Measurements from ENCODE around the gene CYP2A7.
"Not testable (repeated sequence)": the region's sequence is repeated elsewhere in the genome, so short reads cannot be mapped to it uniquely, and the experiment has no call there.

The CYP2A7 gene

DNA sequence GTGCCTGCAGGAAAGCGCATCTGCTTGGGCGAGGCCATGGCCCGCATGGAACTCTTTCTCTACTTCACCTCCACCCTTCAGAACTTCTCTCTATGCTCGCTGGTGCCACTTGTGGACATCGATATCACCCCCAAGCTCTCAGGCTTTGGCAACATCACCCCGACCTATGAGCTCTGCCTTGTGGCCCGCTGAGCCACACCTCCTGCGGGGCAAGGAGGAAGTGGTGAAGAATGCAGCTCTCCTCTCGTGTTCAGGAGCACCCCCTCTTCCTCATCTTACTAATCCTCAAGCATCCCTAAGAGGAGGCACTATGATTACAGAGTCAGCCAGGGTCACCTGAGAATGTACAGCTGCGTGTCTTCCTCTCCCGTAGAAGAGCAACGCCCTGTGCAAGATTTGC lies 17.9 kb upstream of the CYP2A7 start:
- H3K27me3 ChIP-seq (ENCODE audit: control insufficient read depth in 5 of 5, insufficient read depth in 4 of 5, low read length in 5 of 5); H3K27ac ChIP-seq (ENCODE audit: low read depth, low read length); H3K9me3 ChIP-seq (ENCODE audit: control insufficient read depth in 5 of 5, low read length in 5 of 5); H3K9ac ChIP-seq (ENCODE audit: low read length in 5 of 5); H3K4me1 ChIP-seq (ENCODE audit: control insufficient read depth in 5 of 5, insufficient read depth in 5 of 5, low read length in 5 of 5); H3K36me3 ChIP-seq (ENCODE audit: control insufficient read depth in 5 of 5, insufficient read depth in 5 of 5, low read length in 5 of 5); H3K4me3 ChIP-seq (ENCODE audit: low read depth in 1 of 5, low read length in 5 of 5): not testable (repeated sequence)

DNA sequence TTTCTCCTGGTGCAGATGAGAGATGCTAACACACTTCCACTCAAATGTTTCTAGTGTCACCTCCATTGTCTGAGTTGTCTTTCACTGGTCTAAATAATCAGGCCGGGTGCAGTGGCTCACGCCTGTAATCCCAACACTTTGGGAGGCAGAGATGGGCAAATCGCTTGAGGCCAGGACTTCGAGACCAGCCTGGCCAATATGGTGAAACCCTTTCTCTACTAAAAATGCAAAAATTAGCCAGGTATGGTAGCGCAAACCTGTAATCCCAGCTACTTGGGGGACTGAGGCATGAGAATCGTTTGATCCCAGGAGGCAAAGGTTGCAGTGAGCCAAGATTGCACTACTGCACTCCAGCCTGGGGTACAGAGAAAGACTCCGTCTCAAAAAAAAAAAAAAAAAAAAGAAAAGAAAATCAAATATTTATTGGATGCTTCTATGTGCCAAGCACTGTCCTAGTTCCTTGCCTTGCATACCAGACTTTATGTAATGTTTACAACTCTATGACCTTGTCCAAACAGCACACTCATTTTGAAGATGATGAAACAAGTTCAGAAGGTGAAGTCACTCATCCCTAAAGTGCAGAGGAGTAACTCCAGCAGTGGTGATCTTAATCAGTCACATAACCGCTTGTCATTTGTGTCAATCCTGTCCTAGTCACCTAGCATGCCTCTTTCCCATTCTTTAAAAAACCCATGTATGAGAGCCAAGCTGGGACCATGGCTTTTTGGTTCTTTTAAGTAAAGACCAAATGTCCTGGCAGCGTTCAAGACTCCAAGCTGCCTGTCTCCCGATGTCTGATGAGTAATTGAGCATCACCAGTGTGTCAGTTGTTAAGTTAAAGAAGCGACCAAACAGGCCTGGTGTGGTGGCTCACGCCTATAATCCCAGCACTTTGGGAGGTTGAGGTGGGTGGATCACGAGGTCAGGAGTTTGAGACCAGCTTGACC lies 15.1 kb upstream of the CYP2A7 start:
- not testable (repeated sequence) for H3K27ac ChIP-seq (ENCODE audit: low read depth, low read length); H3K9ac ChIP-seq (ENCODE audit: low read length in 5 of 5); H3K36me3 ChIP-seq (ENCODE audit: control insufficient read depth in 5 of 5, insufficient read depth in 5 of 5, low read length in 5 of 5); H3K9me3 ChIP-seq (ENCODE audit: control insufficient read depth in 5 of 5, low read length in 5 of 5); H3K27me3 ChIP-seq (ENCODE audit: control insufficient read depth in 5 of 5, insufficient read depth in 4 of 5, low read length in 5 of 5); H3K4me3 ChIP-seq (ENCODE audit: low read depth in 1 of 5, low read length in 5 of 5); H3K4me1 ChIP-seq (ENCODE audit: control insufficient read depth in 5 of 5, insufficient read depth in 5 of 5, low read length in 5 of 5)

- Histone ChIP-seq H3K4me3 (ENCODE audit: low read depth in 1 of 5, low read length in 5 of 5) (no peak overlapping the region), H3K4me1 (ENCODE audit: control insufficient read depth in 5 of 5, insufficient read depth in 5 of 5, low read length in 5 of 5) (peaks cover 0 to 7% (median 0%) of the 10 kb centered on the region in 5 donors), H3K9ac (ENCODE audit: low read length in 5 of 5) (no peak overlapping the region), H3K9me3 (ENCODE audit: control insufficient read depth in 5 of 5, low read length in 5 of 5) (no peaks in the 10 kb centered on the region), H3K27ac (ENCODE audit: low read depth, low read length) (no peak overlapping the region), H3K36me3 (ENCODE audit: control insufficient read depth in 5 of 5, insufficient read depth in 5 of 5, low read length in 5 of 5) (no peaks in the 10 kb centered on the region), H3K27me3 (ENCODE audit: control insufficient read depth in 5 of 5, insufficient read depth in 4 of 5, low read length in 5 of 5) (no peaks in the 10 kb centered on the region)
Observed at GRCh38 chr19:40896418-40896796, 14.4 kb upstream of the CYP2A7 start.

DNA sequence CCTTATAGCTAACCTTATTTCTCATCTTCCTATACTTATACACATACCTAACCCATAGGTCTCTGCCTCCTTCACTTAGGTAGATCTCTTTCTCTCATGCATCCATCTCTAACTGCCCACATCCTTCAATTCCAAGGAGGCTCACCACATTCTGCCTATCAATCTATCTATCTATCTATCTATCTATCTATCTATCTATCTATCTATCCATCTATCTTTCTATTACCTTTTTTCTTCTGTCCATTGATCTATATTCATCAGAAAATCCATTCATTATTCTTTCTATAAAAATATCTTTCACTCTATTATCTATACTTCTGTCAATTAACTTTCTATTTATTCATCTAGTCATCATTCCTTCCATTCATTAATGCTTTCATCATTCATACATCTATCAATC lies 11.1 kb upstream of the CYP2A7 start:
- Histone ChIP-seq H3K9me3 (ENCODE audit: control insufficient read depth in 5 of 5, low read length in 5 of 5) (no peaks in the 10 kb centered on the region), H3K27me3 (ENCODE audit: control insufficient read depth in 5 of 5, insufficient read depth in 4 of 5, low read length in 5 of 5) (no peaks in the 10 kb centered on the region), H3K4me1 (ENCODE audit: control insufficient read depth in 5 of 5, insufficient read depth in 5 of 5, low read length in 5 of 5) (peaks cover 0 to 15% (median 3%) of the 10 kb centered on the region in 5 donors), H3K27ac (ENCODE audit: low read depth, low read length) (no peak overlapping the region), H3K9ac (ENCODE audit: low read length in 5 of 5) (no peak overlapping the region), H3K4me3 (ENCODE audit: low read depth in 1 of 5, low read length in 5 of 5) (no peak overlapping the region), H3K36me3 (ENCODE audit: control insufficient read depth in 5 of 5, insufficient read depth in 5 of 5, low read length in 5 of 5) (no peaks in the 10 kb centered on the region)

DNA sequence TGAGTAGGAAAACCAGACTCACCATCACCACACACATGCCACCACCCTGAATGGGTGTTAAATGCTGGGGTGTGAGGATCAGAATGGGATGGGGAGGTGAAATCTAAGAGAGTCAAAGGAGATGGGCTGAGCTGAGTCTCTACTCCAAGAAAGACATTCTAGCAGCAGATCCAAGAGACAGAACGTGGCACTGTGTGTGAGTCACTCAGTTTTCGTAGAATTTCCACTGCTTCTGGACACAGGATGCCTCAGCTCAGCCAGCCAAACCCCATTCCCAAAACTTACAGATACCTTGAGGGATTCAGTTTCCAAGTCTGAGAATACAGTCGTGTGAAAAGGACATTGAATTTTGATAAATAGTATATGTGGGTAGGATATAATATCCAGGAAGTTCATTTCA lies 7.3 kb upstream of the CYP2A7 start:
- Histone ChIP-seq H3K27ac (ENCODE audit: low read depth, low read length) (no peak overlapping the region), H3K4me3 (ENCODE audit: low read depth in 1 of 5, low read length in 5 of 5) (no peak overlapping the region), H3K27me3 (ENCODE audit: control insufficient read depth in 5 of 5, insufficient read depth in 4 of 5, low read length in 5 of 5) (no peaks in the 10 kb centered on the region), H3K9me3 (ENCODE audit: control insufficient read depth in 5 of 5, low read length in 5 of 5) (no peaks in the 10 kb centered on the region), H3K36me3 (ENCODE audit: control insufficient read depth in 5 of 5, insufficient read depth in 5 of 5, low read length in 5 of 5) (no peaks in the 10 kb centered on the region), H3K9ac (ENCODE audit: low read length in 5 of 5) (no peak overlapping the region), H3K4me1 (ENCODE audit: control insufficient read depth in 5 of 5, insufficient read depth in 5 of 5, low read length in 5 of 5) (peaks cover 0 to 20% (median 6%) of the 10 kb centered on the region in 5 donors)

GRCh38 chr19:40888191-40888590 lies 6.2 kb upstream of the CYP2A7 start:
- H3K4me1 ChIP-seq (ENCODE audit: control insufficient read depth in 5 of 5, insufficient read depth in 5 of 5, low read length in 5 of 5): peaks cover 0 to 20% (median 6%) of the 10 kb centered on the region in 5 donors
- H3K27ac ChIP-seq (ENCODE audit: low read depth, low read length): peak overlapping the region; percentile 29
- H3K27me3 ChIP-seq (ENCODE audit: control insufficient read depth in 5 of 5, insufficient read depth in 4 of 5, low read length in 5 of 5): no peaks in the 10 kb centered on the region
- no peak overlapping the region for H3K4me3 ChIP-seq (ENCODE audit: low read depth in 1 of 5, low read length in 5 of 5)
- H3K9me3 ChIP-seq (ENCODE audit: control insufficient read depth in 5 of 5, low read length in 5 of 5): no peaks in the 10 kb centered on the region
- H3K36me3 ChIP-seq (ENCODE audit: control insufficient read depth in 5 of 5, insufficient read depth in 5 of 5, low read length in 5 of 5): no peaks in the 10 kb centered on the region
- H3K9ac ChIP-seq (ENCODE audit: low read length in 5 of 5): no peak overlapping the region

GRCh38 chr19:40884187-40884931 lies 2.3 kb upstream of the CYP2A7 start:
- H3K27me3 ChIP-seq (ENCODE audit: control insufficient read depth in 5 of 5, insufficient read depth in 4 of 5, low read length in 5 of 5); H3K27ac ChIP-seq (ENCODE audit: low read depth, low read length); H3K9ac ChIP-seq (ENCODE audit: low read length in 5 of 5); H3K9me3 ChIP-seq (ENCODE audit: control insufficient read depth in 5 of 5, low read length in 5 of 5); H3K36me3 ChIP-seq (ENCODE audit: control insufficient read depth in 5 of 5, insufficient read depth in 5 of 5, low read length in 5 of 5); H3K4me3 ChIP-seq (ENCODE audit: low read depth in 1 of 5, low read length in 5 of 5): not testable (repeated sequence)
- H3K4me1 ChIP-seq (ENCODE audit: control insufficient read depth in 5 of 5, insufficient read depth in 5 of 5, low read length in 5 of 5): peaks cover 0 to 24% (median 6%) of the 10 kb centered on the region in 5 donors

DNA sequence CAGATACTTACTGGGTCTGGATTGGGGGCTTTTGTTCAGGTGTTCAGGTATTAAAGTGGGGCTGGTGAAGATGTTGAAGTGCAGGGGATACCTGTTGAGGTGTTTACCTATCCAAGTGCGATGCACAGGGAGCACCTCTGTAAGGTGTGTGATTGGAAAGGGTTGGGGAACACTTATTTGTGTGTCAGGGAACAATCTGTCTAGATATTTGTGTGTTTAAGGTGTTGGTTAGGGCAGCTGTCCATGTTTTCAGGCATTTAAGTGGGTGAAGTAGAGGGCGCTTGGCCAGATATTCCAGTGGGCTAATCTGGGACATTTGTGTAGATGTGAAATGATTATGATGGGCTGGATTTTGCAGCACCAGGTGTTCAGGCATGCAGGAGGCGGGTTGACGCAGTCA lies 2.7 kb downstream of the CYP2A7 start:
- not testable (repeated sequence) for H3K9me3 ChIP-seq (ENCODE audit: control insufficient read depth in 5 of 5, low read length in 5 of 5); H3K9ac ChIP-seq (ENCODE audit: low read length in 5 of 5); H3K4me1 ChIP-seq (ENCODE audit: control insufficient read depth in 5 of 5, insufficient read depth in 5 of 5, low read length in 5 of 5); H3K27me3 ChIP-seq (ENCODE audit: control insufficient read depth in 5 of 5, insufficient read depth in 4 of 5, low read length in 5 of 5); H3K4me3 ChIP-seq (ENCODE audit: low read depth in 1 of 5, low read length in 5 of 5); H3K36me3 ChIP-seq (ENCODE audit: control insufficient read depth in 5 of 5, insufficient read depth in 5 of 5, low read length in 5 of 5); H3K27ac ChIP-seq (ENCODE audit: low read depth, low read length)

GRCh38 chr19:40875526-40875951 lies 6.5 kb downstream of the CYP2A7 start:
- not testable (repeated sequence) for H3K36me3 ChIP-seq (ENCODE audit: control insufficient read depth in 5 of 5, insufficient read depth in 5 of 5, low read length in 5 of 5); H3K27ac ChIP-seq (ENCODE audit: low read depth, low read length); H3K4me1 ChIP-seq (ENCODE audit: control insufficient read depth in 5 of 5, insufficient read depth in 5 of 5, low read length in 5 of 5); H3K27me3 ChIP-seq (ENCODE audit: control insufficient read depth in 5 of 5, insufficient read depth in 4 of 5, low read length in 5 of 5); H3K9ac ChIP-seq (ENCODE audit: low read length in 5 of 5); H3K9me3 ChIP-seq (ENCODE audit: control insufficient read depth in 5 of 5, low read length in 5 of 5)
- H3K4me3 ChIP-seq (ENCODE audit: low read depth in 1 of 5, low read length in 5 of 5): peak overlapping the region in 1 of 5 donors; percentile 32

GRCh38 chr19:40874874-40875273 lies 7.2 kb downstream of the CYP2A7 start:
- H3K4me1 ChIP-seq (ENCODE audit: control insufficient read depth in 5 of 5, insufficient read depth in 5 of 5, low read length in 5 of 5); H3K27ac ChIP-seq (ENCODE audit: low read depth, low read length); H3K4me3 ChIP-seq (ENCODE audit: low read depth in 1 of 5, low read length in 5 of 5); H3K9me3 ChIP-seq (ENCODE audit: control insufficient read depth in 5 of 5, low read length in 5 of 5); H3K9ac ChIP-seq (ENCODE audit: low read length in 5 of 5); H3K27me3 ChIP-seq (ENCODE audit: control insufficient read depth in 5 of 5, insufficient read depth in 4 of 5, low read length in 5 of 5); H3K36me3 ChIP-seq (ENCODE audit: control insufficient read depth in 5 of 5, insufficient read depth in 5 of 5, low read length in 5 of 5): not testable (repeated sequence)
